Left lobe of liver (tissue), 2 donors: ENCODE results near the gene CUL9. TPM values are rescaled to one million over a fixed set of nuclear protein-coding genes. Genes with fewer than 3 reads are reported as not detected.
"Not testable (repeated sequence)": the region's sequence is repeated elsewhere in the genome, so short reads cannot be mapped to it uniquely, and the experiment has no call there.

Experiments used
- ATAC-seq: fragments of 200-7000 bp; cut with Tn5 transposase; one replicate; pipeline ENCODE4 v1.9.1; 2020; ENCODE audit warnings: mild to moderate bottlenecking, moderate library complexity
- DNase-seq: peaks from one replicate; pipeline ENCODE4 v3.0.0-alpha.2; 2020; ENCODE audit warnings: low spot score
- total RNA-seq: library from RNA; stranded (reverse); gene quantifications from one replicate; pipeline ENCODE4 v1.2.1, GENCODE V29; 2021
- donor health status: DM: no; HTN: no; CAD: no; lungs with moderate emphysema.
- donor health status: DM: no; HTN: yes; CAD: no.

The CUL9 gene
- total RNA-seq, result 18.1 TPM

GRCh38 chr6:43181942-43182860, at the start of gene CUL9:
Gene CUL9 (plus strand): TSS chr6:43182196. CDS start chr6:43184311, 2,115 bp downstream.
- DNase-seq (peak; percentile 90), ATAC-seq (peak; percentile 98)

GRCh38 chr6:43138267-43138666, 43.7 kb upstream of the CUL9 start:
- no peak for DNase-seq
- no peak for ATAC-seq

GRCh38 chr6:43139973-43140372, 42.0 kb upstream of the CUL9 start:
- not testable (repeated sequence) for ATAC-seq, DNase-seq

- ATAC-seq (no peak), DNase-seq (no peak)
Observed at GRCh38 chr6:43141644-43142043, 40.4 kb upstream of the CUL9 start.

- DNase-seq (no peak), ATAC-seq (no peak)
Observed at GRCh38 chr6:43142101-43142500, 39.9 kb upstream of the CUL9 start.

- DNase-seq (peak; percentile 76), ATAC-seq (peak; percentile 97)
Observed at GRCh38 chr6:43143235-43144128, 38.5 kb upstream of the CUL9 start.

- DNase-seq (no peak), ATAC-seq (no peak)
Observed at GRCh38 chr6:43144879-43145278, 37.1 kb upstream of the CUL9 start.

- DNase-seq (no peak), ATAC-seq (no peak)
Observed at GRCh38 chr6:43146261-43146660, 35.7 kb upstream of the CUL9 start.

GRCh38 chr6:43146709-43147688, 35.0 kb upstream of the CUL9 start:
- no peak for ATAC-seq
- DNase-seq, result no peak

GRCh38 chr6:43147691-43148477, 34.1 kb upstream of the CUL9 start:
- DNase-seq (no peak), ATAC-seq (no peak)

- no peak for DNase-seq
- ATAC-seq, result no peak
Observed at GRCh38 chr6:43149265-43149664, 32.7 kb upstream of the CUL9 start.

GRCh38 chr6:43150051-43150751, 31.8 kb upstream of the CUL9 start:
- DNase-seq, result peak; percentile 85
- peak; percentile 90 for ATAC-seq

- no peak for ATAC-seq
- no peak for DNase-seq
Observed at GRCh38 chr6:43159599-43159998, 22.4 kb upstream of the CUL9 start.

- DNase-seq (no peak), ATAC-seq (no peak)
Observed at GRCh38 chr6:43163899-43164298, 18.1 kb upstream of the CUL9 start.

- peak; percentile 85 for DNase-seq
- ATAC-seq, result peak; percentile 59
Observed at GRCh38 chr6:43170417-43170930, 11.5 kb upstream of the CUL9 start.

GRCh38 chr6:43170931-43171706, 10.9 kb upstream of the CUL9 start, which contains the start of gene SRF:
Gene SRF (plus strand): TSS chr6:43171269. CDS start chr6:43171657, 388 bp downstream.
- peak; percentile 100 for DNase-seq

GRCh38 chr6:43171707-43172103, 10.3 kb upstream of the CUL9 start:
- DNase-seq (peak; percentile 64), ATAC-seq (peak; percentile 0)

More at GRCh38 chr6:43170931-43171706, 10.9 kb upstream of the CUL9 start, which contains the start of gene SRF:
- peak; percentile 77 for ATAC-seq
